Thyroid gland (tissue), 4 donors: Measurements from ENCODE around the gene ANKRD13B. TPM values are rescaled to one million over a fixed set of nuclear protein-coding genes. Genes with fewer than 3 reads are reported as not detected.

ENCODE experiments used
- DNase-seq, 2 donors: peaks; one replicate each; pipeline ENCODE4 v3.0.0-alpha.2; 2019
- H3K27ac ChIP-seq, 3 donors: fragments of 200-600 bp; sonication (generic); 1 replicate in 2 of 3; 2 replicates in 1 of 3; pipeline ENCODE4 v1.5.1; 2016 to 2019; ENCODE audit warnings: mild to moderate bottlenecking in 1 of 3, moderate library complexity in 1 of 3
- H3K27me3 ChIP-seq: fragments of 200-600 bp; sonication (generic); one replicate; pipeline ENCODE4 v1.5.1; 2019
- H3K36me3 ChIP-seq, 2 donors: fragments of 200-600 bp; sonication (generic); one replicate each; pipeline ENCODE4 v1.5.1; 2016 to 2019
- H3K4me1 ChIP-seq, 2 donors: fragments of 200-600 bp; sonication (generic); one replicate each; pipeline ENCODE4 v1.5.1; 2017 to 2019
- H3K4me3 ChIP-seq, 3 donors: fragments of 200-600 bp; sonication (generic); replicated peaks in 1 of 3; 1 replicate in 2 of 3; 2 replicates in 1 of 3; pipeline ENCODE4 v1.5.1; 2016; ENCODE audit warnings: mild to moderate bottlenecking in 1 of 3
- H3K9me3 ChIP-seq: fragments of 200-600 bp; sonication (generic); one replicate; pipeline ENCODE4 v1.5.1; 2017
- POLR2A ChIP-seq, 2 donors: fragments of 450-650 bp; IDR thresholded peaks; one replicate each; pipeline ENCODE4 v1.6.1; 2017; ENCODE audit warnings: antibody characterized with exemption in 2 of 2, mild to moderate bottlenecking in 2 of 2, moderate library complexity in 1 of 2
- WGBS, 2 donors: methylation state at CpG; one replicate each; pipeline ENCODE4 v1.1.5; 2017; 5-methylcytosine and 5-hydroxymethylcytosine counted together
- intact Hi-C: fragments of 100-400 bp; cut with DNase I; formaldehyde crosslinking; loops from one replicate; pipeline ENCODE4 v1.15.1; 2023
- total RNA-seq, 4 donors: library from RNA; depleted of rRNA; stranded (reverse); fragments of >200 nt; gene quantifications; one replicate each; pipeline ENCODE4 v1.2.3, GENCODE V29; 2016
- TF ChIP-seq, protein P1 (sequence below), 6 experiments: fragments of 200-600 bp in 3 of 6; fragments of 450-650 bp in 3 of 6; sonication (generic) in 3 of 6; IDR thresholded peaks; one replicate each; pipeline ENCODE4 v1.5.1; 2016 to 2019; ENCODE audit warnings: antibody characterized with exemption in 6 of 6, mild to moderate bottlenecking in 2 of 6, inconsistent platforms in 1 of 6, moderate library complexity in 1 of 6

ANKRD13B gene
- total RNA-seq, 4 donors from 2014 or later: 1.6 to 5.8 (median 3.1) TPM

DNA sequence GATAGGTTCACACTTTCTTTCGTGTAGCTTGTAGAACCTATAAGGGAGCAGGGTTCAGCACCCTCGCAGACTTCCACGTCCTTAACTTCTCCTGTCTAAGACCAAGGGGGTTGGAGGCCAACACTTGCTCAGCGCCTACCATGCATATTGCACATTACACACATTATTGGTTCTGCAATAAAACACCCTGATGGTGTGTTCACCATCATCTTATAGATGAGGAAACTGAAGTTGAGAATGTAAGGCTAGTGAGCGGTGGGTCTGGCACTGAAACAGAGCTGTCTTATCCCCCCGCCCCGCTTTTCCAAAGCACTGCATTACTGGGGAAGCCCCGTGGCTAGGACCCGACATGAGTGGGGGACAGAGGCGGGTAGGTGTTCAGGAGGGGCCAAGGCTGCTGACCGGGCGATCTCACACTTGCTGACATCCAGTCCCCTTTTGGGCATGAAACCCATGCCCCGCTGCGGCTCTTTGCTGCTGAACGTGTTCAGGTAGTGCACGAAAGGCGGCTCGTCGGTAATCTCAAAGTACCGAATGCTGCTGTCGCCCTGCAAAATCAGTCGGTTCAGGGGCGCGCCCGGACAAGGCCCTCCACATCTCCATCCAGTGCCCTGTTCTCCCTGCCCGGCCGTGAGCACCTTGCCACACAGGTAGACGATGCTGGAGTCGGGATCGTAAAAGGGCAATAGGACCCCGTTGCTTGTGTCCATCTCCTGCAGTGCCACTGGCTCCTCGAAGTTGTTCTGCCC is 23.5 kb downstream of the ANKRD13B start:
- Histone ChIP-seq H3K9me3 (no peaks in the 10 kb centered on the region), H3K4me1 (peaks cover 47 to 67% of the 10 kb centered on the region in 2 donors), H3K4me3 (no peak overlapping the region), H3K27me3 (no peaks in the 10 kb centered on the region), H3K36me3 (no peaks in the 10 kb centered on the region), H3K27ac (peak overlapping the region in 1 of 3 donors; percentile 7)
- intact Hi-C loops: loop anchor here (5.0 kb wide), 1 partner anchor 34 kb away; no protein-coding TSS in a partner anchor
- no peak for DNase-seq
- WGBS, 2 donors: 42 to 48% methylated on average over 16 to 30 of the region's 32 CpGs
- TF ChIP-seq, protein P1, sequence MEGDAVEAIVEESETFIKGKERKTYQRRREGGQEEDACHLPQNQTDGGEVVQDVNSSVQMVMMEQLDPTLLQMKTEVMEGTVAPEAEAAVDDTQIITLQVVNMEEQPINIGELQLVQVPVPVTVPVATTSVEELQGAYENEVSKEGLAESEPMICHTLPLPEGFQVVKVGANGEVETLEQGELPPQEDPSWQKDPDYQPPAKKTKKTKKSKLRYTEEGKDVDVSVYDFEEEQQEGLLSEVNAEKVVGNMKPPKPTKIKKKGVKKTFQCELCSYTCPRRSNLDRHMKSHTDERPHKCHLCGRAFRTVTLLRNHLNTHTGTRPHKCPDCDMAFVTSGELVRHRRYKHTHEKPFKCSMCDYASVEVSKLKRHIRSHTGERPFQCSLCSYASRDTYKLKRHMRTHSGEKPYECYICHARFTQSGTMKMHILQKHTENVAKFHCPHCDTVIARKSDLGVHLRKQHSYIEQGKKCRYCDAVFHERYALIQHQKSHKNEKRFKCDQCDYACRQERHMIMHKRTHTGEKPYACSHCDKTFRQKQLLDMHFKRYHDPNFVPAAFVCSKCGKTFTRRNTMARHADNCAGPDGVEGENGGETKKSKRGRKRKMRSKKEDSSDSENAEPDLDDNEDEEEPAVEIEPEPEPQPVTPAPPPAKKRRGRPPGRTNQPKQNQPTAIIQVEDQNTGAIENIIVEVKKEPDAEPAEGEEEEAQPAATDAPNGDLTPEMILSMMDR (IDR thresholded peaks at IDR 0.05): no peak

DNA sequence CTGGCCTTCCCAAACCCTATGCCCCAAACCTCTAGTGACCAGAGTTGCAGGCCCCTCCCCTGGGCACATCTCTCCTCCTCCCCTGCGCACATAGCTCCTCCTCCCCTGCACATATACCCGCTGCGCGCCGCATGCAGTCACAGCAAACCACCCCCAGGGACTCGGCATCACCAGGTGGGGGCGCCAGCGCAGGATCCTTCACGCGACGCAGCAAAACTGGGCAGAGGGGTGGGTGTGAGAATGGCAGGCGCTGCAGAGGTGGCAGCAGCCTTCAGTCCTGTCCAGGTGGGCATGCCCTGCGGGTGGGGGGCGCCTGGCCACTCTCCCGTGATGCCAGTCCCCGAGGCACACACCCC is 24.2 kb downstream of the ANKRD13B start:
- TF ChIP-seq POLR2A (IDR thresholded peaks at IDR 0.05): peak in 1 of 2 donors; percentile 21
- TF ChIP-seq, protein P1 (IDR thresholded peaks at IDR 0.05): peak in 5 of 6 experiments; percentile 12 to 60 (median 40)
- Histone ChIP-seq H3K4me1 (peaks cover 47 to 73% of the 10 kb centered on the region in 2 donors), H3K9me3 (no peaks in the 10 kb centered on the region), H3K27ac (no peak overlapping the region), H3K27me3 (no peaks in the 10 kb centered on the region), H3K36me3 (no peaks in the 10 kb centered on the region), H3K4me3 (no peak overlapping the region)
- intact Hi-C loops: loop anchor here (5.0 kb wide), 1 partner anchor 35 kb away; no protein-coding TSS in a partner anchor
- DNase-seq: peak; percentile 62 to 72
- 0 to 25% methylated on average over 8 to 12 of the region's 16 CpGs for WGBS, 2 donors

DNA sequence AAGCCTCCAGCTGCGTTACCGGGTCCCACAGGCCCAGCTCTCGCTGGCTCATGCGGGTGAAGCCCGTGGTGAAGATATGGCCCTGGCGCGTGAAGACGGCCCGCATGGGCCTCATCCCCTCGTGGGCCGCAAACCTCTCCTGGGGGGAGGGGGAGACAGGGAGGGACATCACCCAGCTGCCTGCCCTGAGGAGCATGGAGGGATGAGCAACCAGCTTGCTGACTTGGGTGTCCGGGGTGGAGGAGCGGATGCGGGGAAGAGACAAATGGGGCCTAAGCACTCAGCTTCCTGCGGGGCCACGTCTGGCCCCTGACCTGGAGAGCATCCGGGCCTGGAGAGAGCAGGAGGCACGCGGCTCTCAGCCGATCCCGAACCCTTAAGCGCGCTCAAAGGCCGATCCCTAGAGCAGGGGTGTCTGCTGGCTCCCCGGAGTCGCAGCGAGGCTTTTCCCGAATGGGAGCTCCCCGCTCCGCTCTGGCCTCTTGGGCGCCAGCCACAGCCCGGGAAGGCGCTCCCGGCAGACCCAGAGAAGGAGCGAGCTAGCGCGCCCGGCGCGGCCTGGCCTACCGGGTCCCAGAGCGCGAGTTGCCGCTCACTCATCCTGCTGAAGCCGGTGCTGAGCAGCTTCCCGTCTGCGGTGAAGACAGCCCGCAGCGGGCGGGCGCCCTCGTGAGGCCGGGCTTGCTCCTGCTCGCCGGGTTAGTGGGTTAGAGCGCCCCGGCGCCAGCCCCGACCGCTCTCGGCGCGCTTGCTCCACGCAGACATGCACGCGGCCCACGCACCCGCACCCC is 24.7 kb downstream of the ANKRD13B start:
- H3K36me3 ChIP-seq: no peaks in the 10 kb centered on the region
- H3K4me3 ChIP-seq: no peak overlapping the region
- intact Hi-C loops: loop anchor here (5.0 kb wide), 1 partner anchor 35 kb away; no protein-coding TSS in a partner anchor
- peaks cover 46 to 77% of the 10 kb centered on the region in 2 donors for H3K4me1 ChIP-seq
- H3K27me3 ChIP-seq: no peaks in the 10 kb centered on the region
- H3K27ac ChIP-seq: no peak overlapping the region
- WGBS, 2 donors: 19 to 20% methylated on average over 8 to 50 of the region's 68 CpGs
- TF ChIP-seq POLR2A (IDR thresholded peaks at IDR 0.05): no peak
- TF ChIP-seq, protein P1 (IDR thresholded peaks at IDR 0.05): peak in 3 of 6 experiments; percentile 20 to 56 (median 51)
- peak; percentile 57 to 65 for DNase-seq
- no peaks in the 10 kb centered on the region for H3K9me3 ChIP-seq

DNA sequence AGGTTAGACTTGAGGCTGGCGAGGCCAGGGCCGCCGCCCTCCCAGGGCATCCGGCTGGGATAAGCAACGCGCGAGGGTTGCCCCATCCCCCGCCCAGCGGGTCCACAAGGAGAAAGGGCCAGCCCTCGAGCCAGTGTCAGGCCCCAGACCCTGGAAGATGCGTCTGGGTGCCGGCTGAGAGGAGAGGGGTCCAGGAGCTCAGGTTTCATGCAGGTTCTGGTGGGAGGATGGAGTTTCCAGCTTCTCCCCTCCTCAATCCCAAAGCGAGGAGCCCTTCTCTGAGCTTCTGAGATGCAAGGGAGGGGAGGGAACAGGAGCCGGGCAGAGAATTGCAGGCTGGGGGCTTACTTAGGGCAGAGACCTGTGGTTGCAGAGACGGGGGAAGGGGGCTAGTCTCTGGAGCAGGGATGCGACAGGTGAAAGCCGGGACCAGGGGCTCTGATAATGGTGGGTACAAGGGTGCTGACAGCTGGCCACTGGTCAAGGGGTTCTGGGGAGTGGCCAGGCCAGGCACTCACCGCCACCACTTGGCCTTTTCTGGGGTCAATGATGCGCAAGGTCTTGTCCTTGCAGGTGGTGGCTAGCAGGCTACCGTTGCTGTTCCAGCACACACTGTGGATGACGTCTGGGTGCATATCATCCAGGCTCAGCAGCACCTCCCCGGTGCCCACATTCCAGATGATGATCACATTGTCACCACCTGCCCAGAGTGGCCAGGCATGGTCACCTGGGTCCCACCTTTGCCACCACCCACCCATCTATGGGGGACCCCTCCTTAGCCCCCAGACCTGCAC is 25.5 kb downstream of the ANKRD13B start:
- Histone ChIP-seq H3K9me3 (no peaks in the 10 kb centered on the region), H3K4me3 (no peak overlapping the region), H3K27ac (no peak overlapping the region), H3K27me3 (no peaks in the 10 kb centered on the region), H3K36me3 (no peaks in the 10 kb centered on the region), H3K4me1 (peaks cover 44 to 77% of the 10 kb centered on the region in 2 donors)
- no peak for DNase-seq
- TF ChIP-seq POLR2A (IDR thresholded peaks at IDR 0.05): no peak
- TF ChIP-seq, protein P1 (IDR thresholded peaks at IDR 0.05): peak in 1 of 6 experiments; percentile 1
- intact Hi-C loops: loop anchor here (5.0 kb wide), 1 partner anchor 36 kb away; no protein-coding TSS in a partner anchor
- WGBS, 2 donors: 61% methylated on average over 9 to 17 of the region's 22 CpGs
